Measurements from ENCODE around the gene HBEGF.

DNA sequence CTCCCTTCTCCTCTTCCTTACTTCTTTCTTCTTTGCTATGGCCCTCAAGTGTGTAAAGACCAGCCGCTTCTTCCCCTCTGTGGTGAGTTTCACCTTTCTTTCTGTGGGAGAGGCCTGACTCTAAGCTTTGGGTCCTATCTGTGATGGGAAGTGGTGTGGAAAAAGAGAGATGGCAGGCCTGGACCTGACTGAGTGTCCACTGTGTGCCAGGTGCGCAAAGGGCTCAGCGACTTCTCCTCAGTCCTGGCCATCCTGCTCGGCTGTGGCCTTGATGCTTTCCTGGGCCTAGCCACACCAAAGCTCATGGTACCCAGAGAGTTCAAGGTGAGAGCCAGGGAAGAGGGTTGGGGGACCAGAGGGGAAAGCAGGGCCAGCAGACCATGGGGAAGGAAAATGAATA, 19.5 kb upstream of the HBEGF start:
- TF ChIP-seq, protein P1, sequence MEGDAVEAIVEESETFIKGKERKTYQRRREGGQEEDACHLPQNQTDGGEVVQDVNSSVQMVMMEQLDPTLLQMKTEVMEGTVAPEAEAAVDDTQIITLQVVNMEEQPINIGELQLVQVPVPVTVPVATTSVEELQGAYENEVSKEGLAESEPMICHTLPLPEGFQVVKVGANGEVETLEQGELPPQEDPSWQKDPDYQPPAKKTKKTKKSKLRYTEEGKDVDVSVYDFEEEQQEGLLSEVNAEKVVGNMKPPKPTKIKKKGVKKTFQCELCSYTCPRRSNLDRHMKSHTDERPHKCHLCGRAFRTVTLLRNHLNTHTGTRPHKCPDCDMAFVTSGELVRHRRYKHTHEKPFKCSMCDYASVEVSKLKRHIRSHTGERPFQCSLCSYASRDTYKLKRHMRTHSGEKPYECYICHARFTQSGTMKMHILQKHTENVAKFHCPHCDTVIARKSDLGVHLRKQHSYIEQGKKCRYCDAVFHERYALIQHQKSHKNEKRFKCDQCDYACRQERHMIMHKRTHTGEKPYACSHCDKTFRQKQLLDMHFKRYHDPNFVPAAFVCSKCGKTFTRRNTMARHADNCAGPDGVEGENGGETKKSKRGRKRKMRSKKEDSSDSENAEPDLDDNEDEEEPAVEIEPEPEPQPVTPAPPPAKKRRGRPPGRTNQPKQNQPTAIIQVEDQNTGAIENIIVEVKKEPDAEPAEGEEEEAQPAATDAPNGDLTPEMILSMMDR (IDR thresholded peaks at IDR 0.05; ENCODE audit: low read depth, low read length), result no peak
- TF ChIP-seq EZH2phosphoT487 (IDR thresholded peaks at IDR 0.05; ENCODE audit: low read depth), result no peak

Measured in OCI-LY3 (cell line).